Upper lobe of left lung (tissue), 6 donors: ENCODE data around the gene CPEB2. TPM values are rescaled to one million over a fixed set of nuclear protein-coding genes. Genes with fewer than 3 reads are reported as not detected.
A peak's percentile ranks its signal among the peaks of the same experiment; 100 is the strongest.

Experiments used
- ATAC-seq, 2 donors: fragments of 200-7000 bp; cut with Tn5 transposase; one replicate each; pipeline ENCODE4 v1.9.1; 2022; ENCODE audit warnings: mild to moderate bottlenecking in 2 of 2, moderate library complexity in 2 of 2; ENCODE audit not compliant: low FRiP score in 2 of 2
- DNase-seq, 2 donors: peaks; one replicate each; pipeline ENCODE4 v3.0.0-alpha.2; 2019 to 2020
- H3K27ac ChIP-seq, 4 donors: fragments of 200-600 bp; sonication (generic); one replicate each; pipeline ENCODE4 v1.5.1; 2016 to 2019
- H3K27me3 ChIP-seq, 4 donors: fragments of 200-600 bp; sonication (generic); one replicate each; pipeline ENCODE4 v1.5.1; 2017 to 2019
- H3K36me3 ChIP-seq, 4 donors: fragments of 200-600 bp; sonication (generic); one replicate each; pipeline ENCODE4 v1.5.1; 2016 to 2019
- H3K4me1 ChIP-seq, 4 donors: fragments of 200-600 bp; sonication (generic); one replicate each; pipeline ENCODE4 v1.5.1; 2018 to 2019
- H3K4me3 ChIP-seq, 4 donors: fragments of 200-600 bp; sonication (generic); one replicate each; pipeline ENCODE4 v1.5.1; 2017 to 2019; ENCODE audit warnings: mild to moderate bottlenecking in 2 of 4, moderate library complexity in 1 of 4
- H3K9me3 ChIP-seq, 4 donors: fragments of 200-600 bp; sonication (generic); one replicate each; pipeline ENCODE4 v1.5.1; 2018 to 2019
- CTCF ChIP-seq, 6 experiments: fragments of 450-650 bp in 4 of 6; fragments of 200-600 bp in 2 of 6; sonication (generic) in 2 of 6; IDR thresholded peaks; one replicate each; pipeline ENCODE4 v1.5.1; 2016 to 2019; ENCODE audit warnings: antibody characterized with exemption in 6 of 6
- EP300 ChIP-seq, 4 donors: sonication (generic); formaldehyde crosslinking; IDR thresholded peaks; one replicate each; pipeline ENCODE4 v1.5.1; 2017; ENCODE audit warnings: antibody characterized with exemption in 4 of 4, control low read depth in 2 of 4
- POLR2A ChIP-seq, 4 donors: fragments of 450-650 bp; IDR thresholded peaks; one replicate each; pipeline ENCODE4 v1.5.1; 2016 to 2017; ENCODE audit warnings: antibody characterized with exemption in 4 of 4, mild to moderate bottlenecking in 2 of 4
- POLR2AphosphoS5 ChIP-seq, 2 donors: sonication (generic); formaldehyde crosslinking; IDR thresholded peaks; one replicate each; pipeline ENCODE4 v1.5.1; 2017; ENCODE audit warnings: antibody characterized with exemption in 2 of 2
- whole genome bisulfite sequencing, 2 donors: methylation state at CpG; one replicate each; pipeline ENCODE4 v1.1.5; 2017 to 2018; 5-methylcytosine and 5-hydroxymethylcytosine counted together
- total RNA-seq, 6 donors: library from RNA; depleted of rRNA in 4 of 6; stranded (reverse); fragments of >200 nt in 4 of 6; gene quantifications; one replicate each; pipeline versions ENCODE4 v1.1.0 to v1.2.1, GENCODE V29; 2016 to 2021
- donor health status: DM: no; HTN: no; CAD: no; lungs with moderate emphysema.
- donor health status: DM: no; HTN: yes; CAD: no; lungs with severe emphysema.

CPEB2 gene
- total RNA-seq, 6 donors from 2014 or later, result 9.3 to 44.6 (median 22.9) TPM

- H3K36me3 ChIP-seq, result no peaks in the 10 kb centered on the region
- 62 to 76% methylated on average over 2 of the region's 2 CpGs for WGBS, 2 donors
Observed at GRCh38 chr4:14987054-14987453, 15.2 kb upstream of the CPEB2 start.

GRCh38 chr4:14990484-14990883 lies 11.8 kb upstream of the CPEB2 start:
- no peaks in the 10 kb centered on the region for H3K27me3 ChIP-seq
- ATAC-seq, result no peak
- WGBS, 2 donors, result 71 to 100% methylated on average over 1 of the region's 1 CpG
- H3K9me3 ChIP-seq, result no peaks in the 10 kb centered on the region
- no peak overlapping the region for H3K4me3 ChIP-seq
- H3K27ac ChIP-seq, result no peak overlapping the region
- no peaks in the 10 kb centered on the region for H3K36me3 ChIP-seq
- no peaks in the 10 kb centered on the region for H3K4me1 ChIP-seq
- no peak for DNase-seq
- TF ChIP-seq EP300 (IDR thresholded peaks at IDR 0.05) (no peak), POLR2A (IDR thresholded peaks at IDR 0.05) (no peak), CTCF (IDR thresholded peaks at IDR 0.05) (no peak), POLR2AphosphoS5 (IDR thresholded peaks at IDR 0.05) (no peak)

More at GRCh38 chr4:14987054-14987453, 15.2 kb upstream of the CPEB2 start:
- Histone ChIP-seq H3K27ac (no peak overlapping the region), H3K4me3 (no peak overlapping the region), H3K27me3 (no peaks in the 10 kb centered on the region), H3K4me1 (no peaks in the 10 kb centered on the region), H3K9me3 (no peaks in the 10 kb centered on the region)
- no peak for ATAC-seq
- no peak for DNase-seq
- TF ChIP-seq POLR2AphosphoS5 (IDR thresholded peaks at IDR 0.05) (no peak), POLR2A (IDR thresholded peaks at IDR 0.05) (no peak), EP300 (IDR thresholded peaks at IDR 0.05) (no peak), CTCF (IDR thresholded peaks at IDR 0.05) (no peak)

GRCh38 chr4:14994242-14994641 lies 8.0 kb upstream of the CPEB2 start:
- no peaks in the 10 kb centered on the region for H3K9me3 ChIP-seq
- H3K4me3 ChIP-seq, result no peak overlapping the region
- TF ChIP-seq POLR2A (IDR thresholded peaks at IDR 0.05) (no peak), EP300 (IDR thresholded peaks at IDR 0.05) (no peak), CTCF (IDR thresholded peaks at IDR 0.05) (no peak), POLR2AphosphoS5 (IDR thresholded peaks at IDR 0.05) (no peak)
- ATAC-seq, result no peak
- H3K27ac ChIP-seq, result no peak overlapping the region
- DNase-seq, result peak in 1 of 2 donors; percentile 37
- 52 to 68% methylated on average over 3 of the region's 3 CpGs for WGBS, 2 donors
- H3K4me1 ChIP-seq, result no peaks in the 10 kb centered on the region
- no peaks in the 10 kb centered on the region for H3K27me3 ChIP-seq
- H3K36me3 ChIP-seq, result no peaks in the 10 kb centered on the region

GRCh38 chr4:15001248-15001868 lies 923 bp upstream of the CPEB2 start:
- H3K4me3 ChIP-seq, result peak overlapping the region; percentile 72 to 92 (median 92)
- no peak for TF ChIP-seq EP300 (IDR thresholded peaks at IDR 0.05)
- TF ChIP-seq CTCF (IDR thresholded peaks at IDR 0.05), result peak in 1 of 6 experiments; percentile 5
- no peak for TF ChIP-seq POLR2A (IDR thresholded peaks at IDR 0.05)
- peak in 1 of 2 donors; percentile 23 for TF ChIP-seq POLR2AphosphoS5 (IDR thresholded peaks at IDR 0.05)
- ATAC-seq, result peak; percentile 42 to 51

More at GRCh38 chr4:15001248-15001868, 923 bp upstream of the CPEB2 start:
- H3K36me3 ChIP-seq, result no peaks in the 10 kb centered on the region
- H3K4me1 ChIP-seq, result peaks cover 9 to 17% (median 11%) of the 10 kb centered on the region in 4 donors
- H3K9me3 ChIP-seq, result no peaks in the 10 kb centered on the region
- H3K27me3 ChIP-seq, result no peaks in the 10 kb centered on the region
- peak overlapping the region; percentile 99 to 100 (median 100) for H3K27ac ChIP-seq
- peak in 1 of 2 donors; percentile 75 for DNase-seq
- 0% methylated on average over 23 to 32 of the region's 32 CpGs for WGBS, 2 donors
